CD4-positive, alpha-beta T cell (primary cell): ENCODE results near the gene SAMD14. TPM values are rescaled to one million over a fixed set of nuclear protein-coding genes. Genes with fewer than 3 reads are reported as not detected.

Experiments
- ATAC-seq: fragments of 200-7000 bp; cut with Tn5 transposase; one replicate; pipeline ENCODE4 v1.10.0; 2022; ENCODE audit warnings: mild to moderate bottlenecking; ENCODE audit not compliant: poor library complexity
- CTCF ChIA-PET: fragments of 350-600 bp; sonication (Branson Sonifier 250); formaldehyde crosslinking; loops from one replicate; lab custom pipeline; 2021; ENCODE audit warnings: antibody characterized with exemption, inconsistent platforms; lab: Charles Lee
- POLR2A ChIA-PET: fragments of 350-600 bp; sonication (Branson Sonifier 250); formaldehyde crosslinking; loops from one replicate; lab custom pipeline; 2021; ENCODE audit warnings: antibody characterized with exemption, inconsistent platforms; lab: Charles Lee
- DNase-seq, 14 experiments: peaks; one replicate each; pipeline ENCODE4 v3.0.0-alpha.2; 2013 to 2020; ENCODE audit warnings: mixed read lengths in 2 of 14
- H3K27ac ChIP-seq, 2 donors: one replicate each; pipeline versions ENCODE4 v1.5.1 to v1.7.0; 2013; ENCODE audit warnings: low read length in 2 of 2, low read depth in 1 of 2, mild to moderate bottlenecking in 1 of 2
- H3K27me3 ChIP-seq, 2 experiments: 1 replicate in 1 of 2; 2 replicates in 1 of 2; pipeline versions ENCODE4 v1.6.1 to v1.7.0; 2013; ENCODE audit warnings: low read length in 2 of 2, control low read depth in 1 of 2, mild to moderate bottlenecking in 1 of 2, moderate library complexity in 1 of 2; ENCODE audit not compliant: insufficient read depth in 2 of 2, control insufficient read depth in 1 of 2
- H3K36me3 ChIP-seq: one replicate; pipeline ENCODE4 v1.6.1; 2013; ENCODE audit warnings: low read length, control low read depth; ENCODE audit not compliant: insufficient read depth
- H3K4me1 ChIP-seq: one replicate; pipeline ENCODE4 v1.6.1; 2013; ENCODE audit warnings: low read length, control low read depth; ENCODE audit not compliant: insufficient read depth
- H3K4me3 ChIP-seq: one replicate; pipeline ENCODE4 v1.5.1; 2013; ENCODE audit warnings: mild to moderate bottlenecking, low read length, moderate library complexity
- H3K9me3 ChIP-seq, 2 experiments: 1 replicate in 1 of 2; 2 replicates in 1 of 2; pipeline versions ENCODE4 v1.6.1 to v1.7.0; 2013; ENCODE audit warnings: low read length in 2 of 2, mild to moderate bottlenecking in 2 of 2, control low read depth in 1 of 2, moderate library complexity in 1 of 2; ENCODE audit not compliant: control insufficient read depth in 1 of 2, insufficient read depth in 1 of 2
- H3K27ac Mint-ChIP-seq: one replicate; pipeline ENCODE4 v1.8.0; 2020; ENCODE audit warnings: mixed read lengths
- H3K27me3 Mint-ChIP-seq: one replicate; pipeline ENCODE4 v1.8.0; 2021; ENCODE audit warnings: mixed read lengths
- H3K36me3 Mint-ChIP-seq: one replicate; pipeline ENCODE4 v1.8.0; 2021; ENCODE audit warnings: low read depth, mixed read lengths
- H3K4me1 Mint-ChIP-seq: one replicate; pipeline ENCODE4 v1.8.0; 2021; ENCODE audit warnings: low read depth, mixed read lengths
- H3K4me3 Mint-ChIP-seq: one replicate; pipeline ENCODE4 v1.8.0; 2020; ENCODE audit warnings: mild to moderate bottlenecking, mixed read lengths
- H3K9me3 Mint-ChIP-seq: one replicate; pipeline ENCODE4 v1.8.0; 2020; ENCODE audit warnings: mixed read lengths
- CTCF ChIP-seq: fragments of 200-600 bp; IDR thresholded peaks from one replicate; pipeline ENCODE4 v1.8.0; 2022; ENCODE audit warnings: antibody characterized with exemption, mild to moderate bottlenecking
- intact Hi-C, 2 experiments: fragments of 100-400 bp; cut with DNase I in 1 of 2; cut with micrococcal nuclease in 1 of 2; formaldehyde crosslinking; loops; one replicate each; pipeline versions ENCODE4 v1.15.1 to v1.9.0; 2023 to 2025; cut with DNase I, micrococcal nuclease
- total RNA-seq, 174 experiments: library from RNA in 2 of 174; stranded (reverse) in 2 of 174; gene quantifications; one replicate each; pipeline ENCODE4 v1.2.3 and lab custom pipeline; 2021 to 2026

SAMD14 gene
- total RNA-seq, 2 experiments from 2014 or later: 0.33 to 0.53 TPM

- H3K4me1 Mint-ChIP-seq: no peaks in the 10 kb centered on the region
- no peak overlapping the region for H3K4me3 Mint-ChIP-seq
- no peak for ATAC-seq
- no peaks in the 10 kb centered on the region for H3K27me3 Mint-ChIP-seq
- H3K36me3 Mint-ChIP-seq: peaks cover 38% of the 10 kb centered on the region
- intact Hi-C loops: no loop called here
- no peaks in the 10 kb centered on the region for H3K27me3 ChIP-seq
- no peaks in the 10 kb centered on the region for H3K4me1 ChIP-seq
- POLR2A ChIA-PET: no interaction called here
- peaks cover 41% of the 10 kb centered on the region for H3K36me3 ChIP-seq
- CTCF ChIA-PET: interaction anchor here (1.7 kb wide), 1 partner anchor 14 kb away, joined by 3 read pairs; no protein-coding TSS in a partner anchor
- H3K27ac ChIP-seq: no peak overlapping the region
- H3K4me3 ChIP-seq: no peak overlapping the region
- DNase-seq: no peak
- no peak for TF ChIP-seq CTCF
- no peaks in the 10 kb centered on the region for H3K9me3 Mint-ChIP-seq
- H3K9me3 ChIP-seq: no peaks in the 10 kb centered on the region
- H3K27ac Mint-ChIP-seq: no peak overlapping the region
Observed at GRCh38 chr17:50108556-50108955, 21.4 kb downstream of the SAMD14 start.

- ChIA-PET POLR2A (interaction anchor here (1.5 kb wide), 1 partner anchor 10 kb away, joined by 4 read pairs; no protein-coding TSS in a partner anchor), CTCF (interaction anchor here (1.7 kb wide), 1 partner anchor 13 kb away, joined by 3 read pairs; no protein-coding TSS in a partner anchor)
- TF ChIP-seq CTCF: no peak
- peaks cover 38% of the 10 kb centered on the region for H3K36me3 Mint-ChIP-seq
- ATAC-seq (no peak), DNase-seq (no peak)
- Histone ChIP-seq H3K9me3 (no peaks in the 10 kb centered on the region), H3K4me1 (no peaks in the 10 kb centered on the region), H3K27ac (no peak overlapping the region), H3K36me3 (peaks cover 41% of the 10 kb centered on the region), H3K27me3 (no peaks in the 10 kb centered on the region), H3K4me3 (no peak overlapping the region)
- no peaks in the 10 kb centered on the region for H3K4me1 Mint-ChIP-seq
- H3K4me3 Mint-ChIP-seq: no peak overlapping the region
- no peaks in the 10 kb centered on the region for H3K9me3 Mint-ChIP-seq
- H3K27me3 Mint-ChIP-seq: no peaks in the 10 kb centered on the region
- intact Hi-C loops: no loop called here
- H3K27ac Mint-ChIP-seq: no peak overlapping the region
Observed at GRCh38 chr17:50107790-50108414, 22.1 kb downstream of the SAMD14 start.

- H3K27me3 Mint-ChIP-seq: no peaks in the 10 kb centered on the region
- no peaks in the 10 kb centered on the region for H3K9me3 ChIP-seq
- H3K27me3 ChIP-seq: no peaks in the 10 kb centered on the region
- no peaks in the 10 kb centered on the region for H3K4me1 Mint-ChIP-seq
- H3K36me3 Mint-ChIP-seq: peaks cover 38% of the 10 kb centered on the region
- H3K36me3 ChIP-seq: peaks cover 41% of the 10 kb centered on the region
- ChIA-PET CTCF (interaction anchor here (1.1 kb wide), 1 partner anchor 12 kb away, joined by 4 read pairs; no protein-coding TSS in a partner anchor), POLR2A (interaction anchor here (1.5 kb wide), 1 partner anchor 11 kb away, joined by 4 read pairs; no protein-coding TSS in a partner anchor)
- DNase-seq (no peak), ATAC-seq (no peak)
- H3K27ac ChIP-seq: no peak overlapping the region
- intact Hi-C loops: no loop called here
- H3K27ac Mint-ChIP-seq: no peak overlapping the region
- H3K9me3 Mint-ChIP-seq: no peaks in the 10 kb centered on the region
- no peak for TF ChIP-seq CTCF
- H3K4me3 Mint-ChIP-seq: no peak overlapping the region
- H3K4me3 ChIP-seq: no peak overlapping the region
- no peaks in the 10 kb centered on the region for H3K4me1 ChIP-seq
Observed at GRCh38 chr17:50106393-50107131, 23.4 kb downstream of the SAMD14 start.
